Endothelial cell of umbilical vein (primary cell): ENCODE data around the gene RNF187. TPM values are rescaled to one million over a fixed set of nuclear protein-coding genes. Genes with fewer than 3 reads are reported as not detected.

ENCODE experiments used
- BruUV-seq: library from RNA; stranded (reverse); fragments of 400-500 nt; replicated peaks from 2 replicates; lab custom pipeline; 2021; lab: Mats Ljungman, UMichigan
- CTCF ChIA-PET: fragments of 300-600, 350-600 bp; sonication (Branson Sonifier 250); formaldehyde crosslinking; loops from one replicate; lab custom pipeline; 2021; ENCODE audit warnings: antibody characterized with exemption, inconsistent platforms; lab: Charles Lee
- POLR2A ChIA-PET: fragments of 300-600, 350-600 bp; sonication (Branson Sonifier 250); formaldehyde crosslinking; loops from one replicate; lab custom pipeline; 2021; ENCODE audit warnings: antibody characterized with exemption, inconsistent platforms; lab: Charles Lee
- DNase-seq: peaks from one replicate; pipeline ENCODE4 v3.0.0-alpha.2; 2011; ENCODE audit warnings: low read depth, low spot score
- FAIRE-seq: peaks from 2 replicates; lab custom pipeline; 2011; peaks lifted over from hg19 to GRCh38; lab: Jason Lieb, UNC
- H2AFZ ChIP-seq: 2 replicates; pipeline ENCODE4 v1.6.0; 2012; ENCODE audit warnings: low read depth, low read length, control low read depth, inconsistent platforms
- H3K27ac ChIP-seq: 2 replicates; pipeline ENCODE4 v1.5.1; 2011; ENCODE audit warnings: low read depth, mild to moderate bottlenecking, control low read depth, low read length, moderate library complexity; ENCODE audit not compliant: insufficient read depth
- H3K27me3 ChIP-seq, 2 experiments: 2 replicates each; pipeline versions ENCODE4 v1.6.0 to v1.6.1; 2011; ENCODE audit warnings: low read length in 2 of 2, mixed read lengths in 1 of 2; ENCODE audit not compliant: control insufficient read depth in 2 of 2, insufficient read depth in 2 of 2
- H3K36me3 ChIP-seq, 2 experiments: 2 replicates in 1 of 2; 3 replicates in 1 of 2; pipeline ENCODE4 v1.5.1; 2011; ENCODE audit warnings: low read length in 2 of 2, mild to moderate bottlenecking in 1 of 2, moderate library complexity in 1 of 2; ENCODE audit not compliant: control insufficient read depth in 2 of 2, insufficient read depth in 2 of 2; ENCODE audit errors: extremely low read depth in 1 of 2
- H3K4me1 ChIP-seq: 3 replicates; pipeline ENCODE4 v1.5.1; 2011; ENCODE audit warnings: mild to moderate bottlenecking, low read length; ENCODE audit not compliant: control insufficient read depth, insufficient read depth; ENCODE audit errors: extremely low read depth
- H3K4me2 ChIP-seq: 2 replicates; pipeline ENCODE4 v1.6.1; 2011; ENCODE audit warnings: low read length, control low read depth, mixed read lengths; ENCODE audit not compliant: insufficient read depth
- H3K4me3 ChIP-seq, 3 experiments: fragments of 200-600 bp in 1 of 3; sonication (generic), shearing (Covaris generic) in 1 of 3; replicated peaks in 1 of 3; 2 replicates each; pipeline ENCODE4 v1.5.1; 2011 to 2016; ENCODE audit warnings: control low read depth in 3 of 3, low read length in 3 of 3, mild to moderate bottlenecking in 2 of 3, inconsistent platforms in 1 of 3, low read depth in 1 of 3, moderate library complexity in 1 of 3; ENCODE audit not compliant: insufficient read depth in 1 of 3
- H3K79me2 ChIP-seq: 2 replicates; pipeline ENCODE4 v1.6.0; 2012; ENCODE audit warnings: low read length, inconsistent platforms; ENCODE audit not compliant: control insufficient read depth, insufficient read depth
- H3K9ac ChIP-seq: replicated peaks from 2 replicates; pipeline ENCODE3; 2011; ENCODE audit warnings: low read length, control low read depth; ENCODE audit not compliant: insufficient read depth; ENCODE audit errors: extremely low read depth
- H3K9me1 ChIP-seq: replicated peaks from 3 replicates; pipeline ENCODE4 v1.6.0; 2011; ENCODE audit warnings: mild to moderate bottlenecking, low read length; ENCODE audit not compliant: control insufficient read depth, insufficient read depth; ENCODE audit errors: extremely low read depth
- H3K9me3 ChIP-seq: replicated peaks from 2 replicates; pipeline ENCODE4 v1.5.1; 2012; ENCODE audit warnings: low read length, inconsistent platforms; ENCODE audit not compliant: control insufficient read depth, insufficient read depth
- H4K20me1 ChIP-seq: replicated peaks from 2 replicates; pipeline ENCODE3; 2011; ENCODE audit warnings: mild to moderate bottlenecking, low read length; ENCODE audit not compliant: control insufficient read depth, insufficient read depth; ENCODE audit errors: extremely low read depth
- EZH2 ChIP-seq: IDR thresholded peaks from 2 replicates; pipeline ENCODE4 v1.6.1; 2012; ENCODE audit warnings: borderline replicate concordance, low read depth, mild to moderate bottlenecking, moderate library complexity, low read length, inconsistent platforms; ENCODE audit not compliant: severe bottlenecking
- FOS ChIP-seq: IDR thresholded peaks from 2 replicates; pipeline ENCODE4 v1.6.1; 2011; ENCODE audit warnings: mild to moderate bottlenecking, low read length, moderate library complexity, borderline replicate concordance; ENCODE audit not compliant: insufficient read depth
- GATA2 ChIP-seq: IDR thresholded peaks from 2 replicates; pipeline ENCODE4 v1.7.0; 2011; ENCODE audit warnings: low read depth, mild to moderate bottlenecking, moderate library complexity, mixed read lengths, low read length; ENCODE audit not compliant: insufficient read length, insufficient read depth
- JUN ChIP-seq: IDR thresholded peaks from 2 replicates; pipeline ENCODE4 v1.6.1; 2011; ENCODE audit warnings: borderline replicate concordance, low read depth; ENCODE audit not compliant: insufficient read length, insufficient read depth
- MAX ChIP-seq: IDR thresholded peaks from 2 replicates; pipeline ENCODE4 v1.6.1; 2011; ENCODE audit not compliant: insufficient read depth, insufficient read length
- MYC ChIP-seq: IDR thresholded peaks from one replicate; pipeline ENCODE4 v1.6.1; 2011; ENCODE audit warnings: mild to moderate bottlenecking, low read depth, low read length
- POLR2A ChIP-seq: IDR thresholded peaks from 2 replicates; pipeline ENCODE4 v1.6.1; 2012; ENCODE audit warnings: low read depth, mild to moderate bottlenecking, control low read depth, low read length
- POLR2AphosphoS5 ChIP-seq: IDR thresholded peaks from 2 replicates; pipeline ENCODE4 v1.6.1; 2012; ENCODE audit warnings: low read depth, mild to moderate bottlenecking, control low read depth, low read length, moderate library complexity; ENCODE audit not compliant: insufficient read depth
- dilution Hi-C: fragments of 300-500 bp; cut with MboI; formaldehyde crosslinking; loops from one replicate; pipeline ENCODE4 v1.15.0; 2019; ENCODE audit warnings: low sequenced_read_pairs; ENCODE audit not compliant: extremely low pct_ligation_motif_present
- intact Hi-C: fragments of 100-400 bp; cut with micrococcal nuclease; formaldehyde crosslinking; loops from one replicate; pipeline ENCODE4 v1.10.0; 2022
- polyA plus RNA-seq, 4 experiments: library from polyadenylated mRNA; depleted of rRNA in 3 of 4; stranded (reverse) in 3 of 4; unstranded in 1 of 4; fragments of >200 nt; gene quantifications; 2 replicates each; pipeline versions ENCODE4 v1.2.1 to v1.2.3, GENCODE V29; 2011 to 2012; ENCODE audit warnings: missing spikeins in 1 of 4
- total RNA-seq: library from RNA; stranded (reverse); gene quantifications from 2 replicates; pipeline ENCODE4 v1.2.3, GENCODE V29; 2021
- TF ChIP-seq, protein P1 (sequence below), 2 donors: IDR thresholded peaks; 1 replicate in 1 of 2; 2 replicates in 1 of 2; pipeline ENCODE4 v1.5.1; 2011; ENCODE audit warnings: low read length in 2 of 2, mild to moderate bottlenecking in 2 of 2, moderate library complexity in 2 of 2, control low read depth in 1 of 2, inconsistent platforms in 1 of 2, low read depth in 1 of 2; ENCODE audit not compliant: insufficient read depth in 1 of 2; ENCODE audit errors: extremely low read depth in 1 of 2

The RNF187 gene
- total and polyA plus RNA-seq, 2 donors (not counting 3 experiments of a cell fraction or from before 2014, with no cell fraction given): 48.0 to 86.4 TPM

- BruUV-seq: no TSS peak
- Histone ChIP-seq H3K9me3 (no peaks in the 10 kb centered on the region), H3K4me1 (peaks cover 24% of the 10 kb centered on the region), H3K79me2 (no peaks in the 10 kb centered on the region), H2AFZ (no peak overlapping the region), H4K20me1 (no peaks in the 10 kb centered on the region), H3K27ac (no peak overlapping the region), H3K4me2 (no peak overlapping the region), H3K9ac (no peak overlapping the region), H3K9me1 (no peaks in the 10 kb centered on the region), H3K27me3 (peaks cover 0 to under 1% of the 10 kb centered on the region in 2 experiments), H3K4me3 (no peak overlapping the region), H3K36me3 (no peaks in the 10 kb centered on the region)
- FAIRE-seq (no peak), DNase-seq (no peak)
- intact Hi-C loops (no loop called here), dilution Hi-C loops (no loop called here)
- TF ChIP-seq JUN (no peak), MYC (no peak), POLR2A (no peak), MAX (no peak), POLR2AphosphoS5 (no peak), FOS (no peak), GATA2 (no peak), EZH2 (no peak)
- TF ChIP-seq, protein P1, sequence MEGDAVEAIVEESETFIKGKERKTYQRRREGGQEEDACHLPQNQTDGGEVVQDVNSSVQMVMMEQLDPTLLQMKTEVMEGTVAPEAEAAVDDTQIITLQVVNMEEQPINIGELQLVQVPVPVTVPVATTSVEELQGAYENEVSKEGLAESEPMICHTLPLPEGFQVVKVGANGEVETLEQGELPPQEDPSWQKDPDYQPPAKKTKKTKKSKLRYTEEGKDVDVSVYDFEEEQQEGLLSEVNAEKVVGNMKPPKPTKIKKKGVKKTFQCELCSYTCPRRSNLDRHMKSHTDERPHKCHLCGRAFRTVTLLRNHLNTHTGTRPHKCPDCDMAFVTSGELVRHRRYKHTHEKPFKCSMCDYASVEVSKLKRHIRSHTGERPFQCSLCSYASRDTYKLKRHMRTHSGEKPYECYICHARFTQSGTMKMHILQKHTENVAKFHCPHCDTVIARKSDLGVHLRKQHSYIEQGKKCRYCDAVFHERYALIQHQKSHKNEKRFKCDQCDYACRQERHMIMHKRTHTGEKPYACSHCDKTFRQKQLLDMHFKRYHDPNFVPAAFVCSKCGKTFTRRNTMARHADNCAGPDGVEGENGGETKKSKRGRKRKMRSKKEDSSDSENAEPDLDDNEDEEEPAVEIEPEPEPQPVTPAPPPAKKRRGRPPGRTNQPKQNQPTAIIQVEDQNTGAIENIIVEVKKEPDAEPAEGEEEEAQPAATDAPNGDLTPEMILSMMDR (IDR thresholded peaks at IDR 0.05; ENCODE audit: extremely low read depth in 1 of 2, insufficient read depth in 1 of 2, low read depth in 1 of 2, low read length in 2 of 2): no peak
- CTCF ChIA-PET: no interaction called here
- POLR2A ChIA-PET: no interaction called here
Measured at GRCh38 chr1:228475812-228476211, 11.4 kb upstream of the RNF187 start.
